Activated CD8-positive, alpha-beta T cell treated with anti-CD3 and anti-CD28 coated beads, Interleukin-2, amount 10 ng/mL, durations not matched to agents 7 days and 5 days (primary cell): Measurements from ENCODE around the gene SMTN. TPM values are rescaled to one million over a fixed set of nuclear protein-coding genes. Genes with fewer than 3 reads are reported as not detected.
"Not testable (repeated sequence)": the region's sequence is repeated elsewhere in the genome, so short reads cannot be mapped to it uniquely, and the experiment has no call there.

Experiments
- ATAC-seq: fragments of 150-1000 bp; cut with Tn5 transposase; one replicate; pipeline ENCODE4 v1.10.0; 2021; ENCODE audit warnings: moderate library complexity
- CTCF ChIA-PET: fragments of 350-600 bp; sonication (Branson Sonifier 250); formaldehyde crosslinking; loops from one replicate; lab custom pipeline; 2021; ENCODE audit warnings: antibody characterized with exemption; lab: Charles Lee
- POLR2A ChIA-PET: fragments of 350-600 bp; sonication (Branson Sonifier 250); formaldehyde crosslinking; loops from one replicate; lab custom pipeline; 2021; ENCODE audit warnings: antibody characterized with exemption; lab: Charles Lee
- DNase-seq: peaks from one replicate; pipeline ENCODE4 v3.0.0-alpha.2; 2020
- H3K27ac Mint-ChIP-seq: one replicate; pipeline ENCODE4 v1.8.0; 2021; ENCODE audit warnings: mild to moderate bottlenecking, mixed read lengths
- H3K27me3 Mint-ChIP-seq: one replicate; pipeline ENCODE4 v1.8.0; 2021; ENCODE audit warnings: low read depth, mixed read lengths
- H3K36me3 Mint-ChIP-seq: one replicate; pipeline ENCODE4 v1.8.0; 2021; ENCODE audit warnings: low read depth, mixed read lengths
- H3K4me1 Mint-ChIP-seq: one replicate; pipeline ENCODE4 v1.8.0; 2021; ENCODE audit warnings: low read depth, mixed read lengths
- H3K4me3 Mint-ChIP-seq: one replicate; pipeline ENCODE4 v1.8.0; 2021; ENCODE audit warnings: mild to moderate bottlenecking, mixed read lengths
- H3K9me3 Mint-ChIP-seq: one replicate; pipeline ENCODE4 v1.8.0; 2022; ENCODE audit warnings: mixed read lengths; ENCODE audit not compliant: insufficient read depth
- total RNA-seq, 2 experiments: library from RNA; stranded (reverse); gene quantifications; one replicate each; pipeline ENCODE4 v1.2.3, GENCODE V29; 2021

The SMTN gene
- total RNA-seq, 2 experiments from 2014 or later: 51.0 to 61.7 TPM

GRCh38 chr22:31055117-31055634 lies 25.9 kb upstream of the SMTN start:
- POLR2A ChIA-PET: no interaction called here
- no peaks in the 10 kb centered on the region for H3K36me3 Mint-ChIP-seq
- DNase-seq (no peak), ATAC-seq (no peak)
- H3K4me1 Mint-ChIP-seq: no peaks in the 10 kb centered on the region
- H3K9me3 Mint-ChIP-seq: no peaks in the 10 kb centered on the region
- CTCF ChIA-PET: interaction anchor here (1.6 kb wide), 1 partner anchor 30 kb away, joined by 6 read pairs; no protein-coding TSS in a partner anchor
- no peak overlapping the region for H3K27ac Mint-ChIP-seq
- no peak overlapping the region for H3K4me3 Mint-ChIP-seq
- no peaks in the 10 kb centered on the region for H3K27me3 Mint-ChIP-seq

GRCh38 chr22:31055635-31056159 lies 25.4 kb upstream of the SMTN start:
- CTCF ChIA-PET: no interaction called here
- Mint-ChIP-seq H3K27me3 (no peaks in the 10 kb centered on the region), H3K4me3 (no peak overlapping the region), H3K9me3 (no peaks in the 10 kb centered on the region), H3K27ac (no peak overlapping the region), H3K36me3 (no peaks in the 10 kb centered on the region), H3K4me1 (no peaks in the 10 kb centered on the region)
- POLR2A ChIA-PET: no interaction called here
- no peak for DNase-seq
- no peak for ATAC-seq

GRCh38 chr22:31056986-31057599 lies 24.0 kb upstream of the SMTN start:
- POLR2A ChIA-PET: interaction anchor here (0.5 kb wide), 1 partner anchor 154 kb away, joined by 3 read pairs; no protein-coding TSS in a partner anchor
- Mint-ChIP-seq H3K27ac (no peak overlapping the region), H3K4me1 (no peaks in the 10 kb centered on the region), H3K4me3 (no peak overlapping the region), H3K36me3 (no peaks in the 10 kb centered on the region), H3K9me3 (no peaks in the 10 kb centered on the region), H3K27me3 (no peaks in the 10 kb centered on the region)
- ATAC-seq (no peak), DNase-seq (no peak)
- CTCF ChIA-PET: interaction anchor here (0.7 kb wide), 1 partner anchor 78 kb away, joined by 3 read pairs; no protein-coding TSS in a partner anchor

- ATAC-seq, H3K9me3 Mint-ChIP-seq, H3K4me3 Mint-ChIP-seq, CTCF ChIA-PET, H3K4me1 Mint-ChIP-seq, H3K27ac Mint-ChIP-seq, DNase-seq, H3K36me3 Mint-ChIP-seq, POLR2A ChIA-PET, H3K27me3 Mint-ChIP-seq: not testable (repeated sequence)
Measured at GRCh38 chr22:31059663-31060062, 21.5 kb upstream of the SMTN start.

- CTCF ChIA-PET: no interaction called here
- no peaks in the 10 kb centered on the region for H3K4me1 Mint-ChIP-seq
- no peak overlapping the region for H3K27ac Mint-ChIP-seq
- no peaks in the 10 kb centered on the region for H3K27me3 Mint-ChIP-seq
- no peak for DNase-seq
- peaks cover 3% of the 10 kb centered on the region for H3K36me3 Mint-ChIP-seq
- POLR2A ChIA-PET: no interaction called here
- no peak for ATAC-seq
- no peaks in the 10 kb centered on the region for H3K9me3 Mint-ChIP-seq
- no peak overlapping the region for H3K4me3 Mint-ChIP-seq
Measured at GRCh38 chr22:31062566-31063230, 18.4 kb upstream of the SMTN start.

GRCh38 chr22:31064369-31064768 lies 16.7 kb upstream of the SMTN start:
- ChIA-PET POLR2A (no interaction called here), CTCF (interaction anchor here (0.9 kb wide), 1 partner anchor 20 kb away, joined by 3 read pairs; no protein-coding TSS in a partner anchor)
- DNase-seq (no peak), ATAC-seq (no peak)
- H3K27me3 Mint-ChIP-seq: no peaks in the 10 kb centered on the region
- H3K4me3 Mint-ChIP-seq: no peak overlapping the region
- H3K9me3 Mint-ChIP-seq: no peaks in the 10 kb centered on the region
- H3K36me3 Mint-ChIP-seq: peaks cover 3% of the 10 kb centered on the region
- no peak overlapping the region for H3K27ac Mint-ChIP-seq
- H3K4me1 Mint-ChIP-seq: no peaks in the 10 kb centered on the region

- H3K27me3 Mint-ChIP-seq: peaks cover 2% of the 10 kb centered on the region
- H3K4me1 Mint-ChIP-seq: no peaks in the 10 kb centered on the region
- H3K36me3 Mint-ChIP-seq: peaks cover under 1% of the 10 kb centered on the region
- no peak overlapping the region for H3K4me3 Mint-ChIP-seq
- no peaks in the 10 kb centered on the region for H3K9me3 Mint-ChIP-seq
- ChIA-PET POLR2A (no interaction called here), CTCF (no interaction called here)
- no peak for ATAC-seq
- DNase-seq: no peak
- no peak overlapping the region for H3K27ac Mint-ChIP-seq
Measured at GRCh38 chr22:31068970-31069369, 12.1 kb upstream of the SMTN start.

GRCh38 chr22:31069691-31070314 lies 11.3 kb upstream of the SMTN start:
- H3K4me1 Mint-ChIP-seq, DNase-seq, CTCF ChIA-PET, H3K27ac Mint-ChIP-seq, H3K4me3 Mint-ChIP-seq, H3K27me3 Mint-ChIP-seq, H3K9me3 Mint-ChIP-seq, POLR2A ChIA-PET, H3K36me3 Mint-ChIP-seq, ATAC-seq: not testable (repeated sequence)

- H3K4me3 Mint-ChIP-seq, POLR2A ChIA-PET, H3K9me3 Mint-ChIP-seq, DNase-seq, H3K27me3 Mint-ChIP-seq, ATAC-seq, H3K4me1 Mint-ChIP-seq, H3K27ac Mint-ChIP-seq, H3K36me3 Mint-ChIP-seq: not testable (repeated sequence)
- CTCF ChIA-PET: interaction anchor here (0.8 kb wide), 1 partner anchor 11 kb away, joined by 3 read pairs; no protein-coding TSS in a partner anchor
Measured at GRCh38 chr22:31073125-31073524, 8.0 kb upstream of the SMTN start.

- H3K4me1 Mint-ChIP-seq, DNase-seq, ATAC-seq, H3K27me3 Mint-ChIP-seq, POLR2A ChIA-PET, H3K36me3 Mint-ChIP-seq, H3K27ac Mint-ChIP-seq, H3K4me3 Mint-ChIP-seq, H3K9me3 Mint-ChIP-seq: not testable (repeated sequence)
- CTCF ChIA-PET: interaction anchor here (0.8 kb wide), 1 partner anchor 11 kb away, joined by 3 read pairs; no protein-coding TSS in a partner anchor
Measured at GRCh38 chr22:31073545-31074145, 7.5 kb upstream of the SMTN start.

GRCh38 chr22:31075961-31076360 lies 5.2 kb upstream of the SMTN start:
- Mint-ChIP-seq H3K27ac (no peak overlapping the region), H3K4me3 (no peak overlapping the region)
- no peak for DNase-seq

More at GRCh38 chr22:31075961-31076360, 5.2 kb upstream of the SMTN start:
- H3K9me3 Mint-ChIP-seq: no peaks in the 10 kb centered on the region
- CTCF ChIA-PET: no interaction called here
- POLR2A ChIA-PET: no interaction called here
- ATAC-seq: no peak
- H3K36me3 Mint-ChIP-seq: no peaks in the 10 kb centered on the region
- peaks cover 4% of the 10 kb centered on the region for H3K4me1 Mint-ChIP-seq
- H3K27me3 Mint-ChIP-seq: peaks cover 2% of the 10 kb centered on the region
